OCI-LY7 (cell line): Measurements from ENCODE around the gene OR2W1. TPM values are rescaled to one million over a fixed set of nuclear protein-coding genes. Genes with fewer than 3 reads are reported as not detected.

Source experiments
- BruUV-seq: library from RNA; stranded (reverse); fragments of 400-500 nt; replicated peaks from 2 replicates; lab custom pipeline; 2021; lab: Mats Ljungman, UMichigan
- CTCF ChIA-PET: fragments of 300-600 bp; sonication (Branson Sonifier 250); formaldehyde crosslinking; loops from one replicate; lab custom pipeline; 2022; ENCODE audit warnings: antibody characterized with exemption; ENCODE audit not compliant: unreplicated experiment; lab: Charles Lee
- POLR2A ChIA-PET: fragments of 300-600 bp; sonication (Branson Sonifier 250); formaldehyde crosslinking; loops from one replicate; lab custom pipeline; 2022; ENCODE audit warnings: antibody characterized with exemption; lab: Charles Lee
- DNase-seq: peaks from one replicate; pipeline ENCODE4 v3.0.0-alpha.2; 2015; ENCODE audit warnings: low spot score
- H2AFZ ChIP-seq: fragments of 200-600 bp; sonication (generic), shearing (Covaris generic); 2 replicates; pipeline ENCODE4 v1.6.1; 2014; ENCODE audit warnings: mild to moderate bottlenecking, antibody characterized with exemption, low read length, moderate library complexity
- H3K27ac ChIP-seq: fragments of 200-600 bp; sonication (generic); 2 replicates; pipeline ENCODE4 v1.5.1; 2014; ENCODE audit warnings: mixed run types, low read depth, mild to moderate bottlenecking, moderate library complexity, low read length, inconsistent platforms; ENCODE audit not compliant: poor library complexity, severe bottlenecking
- H3K36me3 ChIP-seq: fragments of 200-600 bp; sonication (generic); 2 replicates; pipeline ENCODE4 v1.6.1; 2014; ENCODE audit warnings: mild to moderate bottlenecking, antibody characterized with exemption, low read length, moderate library complexity, mixed read lengths; ENCODE audit not compliant: insufficient read depth
- H3K4me1 ChIP-seq: fragments of 200-600 bp; sonication (generic); 2 replicates; pipeline ENCODE4 v1.5.1; 2014; ENCODE audit warnings: mild to moderate bottlenecking, low read length; ENCODE audit not compliant: insufficient read depth, poor library complexity, severe bottlenecking
- H3K4me2 ChIP-seq: fragments of 200-600 bp; sonication (generic); 2 replicates; pipeline ENCODE4 v1.6.1; 2014; ENCODE audit warnings: mild to moderate bottlenecking, low read length
- H3K4me3 ChIP-seq: fragments of 200-600 bp; sonication (generic); 2 replicates; pipeline ENCODE4 v1.5.1; 2014; ENCODE audit warnings: mild to moderate bottlenecking, low read depth, low read length; ENCODE audit not compliant: poor library complexity, severe bottlenecking
- H3K79me2 ChIP-seq: fragments of 200-600 bp; sonication (generic); 2 replicates; pipeline ENCODE4 v1.6.1; 2016; ENCODE audit warnings: low read depth, mild to moderate bottlenecking, low read length, moderate library complexity, mixed read lengths; ENCODE audit not compliant: insufficient read depth
- H3K9me2 ChIP-seq: fragments of 200-600 bp; sonication (generic); 2 replicates; pipeline ENCODE4 v1.6.1; 2016; ENCODE audit warnings: mild to moderate bottlenecking, low read length, mixed read lengths; ENCODE audit not compliant: insufficient read depth
- H3K9me3 ChIP-seq: fragments of 200-600 bp; sonication (generic); 2 replicates; pipeline ENCODE4 v1.6.1; 2014; ENCODE audit warnings: mild to moderate bottlenecking, mixed run types, low read length, mixed read lengths
- H4K20me1 ChIP-seq: fragments of 200-600 bp; sonication (generic); 2 replicates; pipeline ENCODE4 v1.6.1; 2014; ENCODE audit warnings: mild to moderate bottlenecking, antibody characterized with exemption, low read length, moderate library complexity, mixed read lengths; ENCODE audit not compliant: insufficient read depth
- CTCF ChIP-seq: fragments of 200-600 bp; sonication (generic); conservative IDR thresholded peaks from 2 replicates; pipeline ENCODE4 v1.5.1; 2014; ENCODE audit warnings: mild to moderate bottlenecking, antibody characterized with exemption, low read length, moderate library complexity, mixed read lengths
- EZH2phosphoT487 ChIP-seq: fragments of 200-600 bp; sonication (generic); IDR thresholded peaks from 2 replicates; pipeline ENCODE4 v1.6.1; 2018; ENCODE audit warnings: low read depth, borderline replicate concordance, mild to moderate bottlenecking, mixed run types, antibody characterized with exemption, low read length, moderate library complexity, mixed read lengths
- intact Hi-C: fragments of 100-400 bp; cut with micrococcal nuclease; formaldehyde crosslinking; loops from one replicate; pipeline ENCODE4 v1.10.0; 2022; ENCODE audit not compliant: unreplicated experiment
- total RNA-seq, 2 experiments: library from RNA; depleted of rRNA in 1 of 2; stranded (reverse); fragments of >200 nt in 1 of 2; shearing (Covaris generic) in 1 of 2; gene quantifications; 2 replicates each; pipeline ENCODE4 v1.2.3, GENCODE V29; 2014 to 2022

The OR2W1 gene
- total RNA-seq, 2 experiments from 2014 or later = not detected

- Histone ChIP-seq H3K36me3 (no peaks in the 10 kb centered on the region), H3K27ac (no peak overlapping the region), H3K79me2 (no peaks in the 10 kb centered on the region), H3K9me3 (no peaks in the 10 kb centered on the region), H3K4me3 (no peak overlapping the region), H4K20me1 (no peaks in the 10 kb centered on the region), H3K4me1 (no peaks in the 10 kb centered on the region), H3K9me2 (no peaks in the 10 kb centered on the region), H3K4me2 (no peak overlapping the region), H2AFZ (no peak overlapping the region)
- DNase-seq = no peak
- CTCF ChIA-PET = no interaction called here
- POLR2A ChIA-PET = no interaction called here
- intact Hi-C loops = no loop called here
- no TSS peak for BruUV-seq
- TF ChIP-seq CTCF (no peak), EZH2phosphoT487 (no peak)
Measured at GRCh38 chr6:28995093-28995650, 49.8 kb downstream of the OR2W1 start.

Other genes starting within 250 kb of the OR2W1 start
- gene TRIM27, start 121.2 kb downstream of the OR2W1 start, total RNA-seq (2014; rRNA removed; shearing (Covaris generic)) = 126 and 130 TPM in 2 replicates
- gene TRIM27, start 121.2 kb downstream of the OR2W1 start, total RNA-seq (2022) = 112 and 116 TPM in 2 replicates
- not detected in 2 replicates for gene ZNF311, start 39.9 kb downstream of the OR2W1 start, total RNA-seq (2014; rRNA removed; shearing (Covaris generic))
- not detected in 2 replicates for gene ZNF311, start 39.9 kb downstream of the OR2W1 start, total RNA-seq (2022)
- gene OR2B3, start 42.1 kb upstream of the OR2W1 start, total RNA-seq (2014; rRNA removed; shearing (Covaris generic)) = not detected in 2 replicates
- gene OR2B3, start 42.1 kb upstream of the OR2W1 start, total RNA-seq (2022) = not detected in 2 replicates
- not detected in 2 replicates for gene OR2J1, start 54.3 kb upstream of the OR2W1 start, total RNA-seq (2014; rRNA removed; shearing (Covaris generic))
- not detected in 2 replicates for gene OR2J1, start 54.3 kb upstream of the OR2W1 start, total RNA-seq (2022)
- 0.10 TPM in 1 of 2 replicates, not detected in the other for gene OR2J3, start 62.9 kb upstream of the OR2W1 start, total RNA-seq (2014; rRNA removed; shearing (Covaris generic))
- not detected in 2 replicates for gene OR2J3, start 62.9 kb upstream of the OR2W1 start, total RNA-seq (2022)
- not detected in 2 replicates for gene OR2J2, start 125.7 kb upstream of the OR2W1 start, total RNA-seq (2014; rRNA removed; shearing (Covaris generic))
- gene OR2J2, start 125.7 kb upstream of the OR2W1 start, total RNA-seq (2022) = not detected in 2 replicates